Subcutaneous abdominal adipose tissue (tissue), 5 donors: Measurements from ENCODE around the gene ADGRG4.

Experiments
- H3K27ac ChIP-seq: one replicate; pipeline ENCODE4 v1.7.0; 2013; ENCODE audit warnings: low read depth, mild to moderate bottlenecking, inconsistent platforms, low read length, moderate library complexity
- H3K27me3 ChIP-seq, 5 donors: one replicate each; pipeline ENCODE4 v1.7.0; 2013; ENCODE audit warnings: low read length in 5 of 5, inconsistent platforms in 1 of 5; ENCODE audit not compliant: control insufficient read depth in 5 of 5, insufficient read depth in 4 of 5
- H3K36me3 ChIP-seq, 5 donors: one replicate each; pipeline ENCODE4 v1.7.0; 2013; ENCODE audit warnings: low read length in 5 of 5; ENCODE audit not compliant: control insufficient read depth in 5 of 5, insufficient read depth in 5 of 5
- H3K4me1 ChIP-seq, 5 donors: one replicate each; pipeline ENCODE4 v1.7.0; 2013; ENCODE audit warnings: low read length in 5 of 5, mild to moderate bottlenecking in 3 of 5, moderate library complexity in 1 of 5; ENCODE audit not compliant: control insufficient read depth in 5 of 5, insufficient read depth in 5 of 5
- H3K4me3 ChIP-seq, 5 donors: one replicate each; pipeline ENCODE4 v1.7.0; 2013; ENCODE audit warnings: low read length in 5 of 5, low read depth in 1 of 5
- H3K9ac ChIP-seq, 5 donors: one replicate each; pipeline ENCODE4 v1.7.0; 2013; ENCODE audit warnings: low read length in 5 of 5, mild to moderate bottlenecking in 4 of 5, moderate library complexity in 3 of 5
- H3K9me3 ChIP-seq, 5 donors: one replicate each; pipeline ENCODE4 v1.7.0; 2013; ENCODE audit warnings: low read length in 5 of 5; ENCODE audit not compliant: control insufficient read depth in 5 of 5
- donor health status: healthy.
- donor health status: healthy.
- donor health status: healthy.
- donor health status: healthy.
- donor health status: healthy.

The ADGRG4 gene

GRCh38 chrX:136354201-136354600 lies 53.4 kb downstream of the ADGRG4 start:
- Histone ChIP-seq H3K4me1 (no peaks in the 10 kb centered on the region), H3K9ac (no peak overlapping the region), H3K36me3 (no peaks in the 10 kb centered on the region), H3K27me3 (peaks cover 0 to 13% (median 0%) of the 10 kb centered on the region in 5 donors), H3K9me3 (no peaks in the 10 kb centered on the region), H3K4me3 (no peak overlapping the region), H3K27ac (no peak overlapping the region)

GRCh38 chrX:136369377-136369776 lies 68.6 kb downstream of the ADGRG4 start:
- H3K9ac ChIP-seq, result no peak overlapping the region
- no peaks in the 10 kb centered on the region for H3K9me3 ChIP-seq
- no peak overlapping the region for H3K27ac ChIP-seq
- peaks cover 0 to 5% (median 2%) of the 10 kb centered on the region in 5 donors for H3K27me3 ChIP-seq
- no peaks in the 10 kb centered on the region for H3K4me1 ChIP-seq
- H3K36me3 ChIP-seq, result no peaks in the 10 kb centered on the region
- no peak overlapping the region for H3K4me3 ChIP-seq

- Histone ChIP-seq H3K36me3 (no peaks in the 10 kb centered on the region), H3K9me3 (peaks cover 0 to 4% (median 0%) of the 10 kb centered on the region in 5 donors), H3K9ac (no peak overlapping the region), H3K27me3 (peaks cover 0 to 4% (median 0%) of the 10 kb centered on the region in 5 donors), H3K4me1 (no peaks in the 10 kb centered on the region), H3K27ac (no peak overlapping the region), H3K4me3 (no peak overlapping the region)
These were observed 76.0 kb downstream of the ADGRG4 start for GRCh38 chrX:136376713-136377112.

DNA sequence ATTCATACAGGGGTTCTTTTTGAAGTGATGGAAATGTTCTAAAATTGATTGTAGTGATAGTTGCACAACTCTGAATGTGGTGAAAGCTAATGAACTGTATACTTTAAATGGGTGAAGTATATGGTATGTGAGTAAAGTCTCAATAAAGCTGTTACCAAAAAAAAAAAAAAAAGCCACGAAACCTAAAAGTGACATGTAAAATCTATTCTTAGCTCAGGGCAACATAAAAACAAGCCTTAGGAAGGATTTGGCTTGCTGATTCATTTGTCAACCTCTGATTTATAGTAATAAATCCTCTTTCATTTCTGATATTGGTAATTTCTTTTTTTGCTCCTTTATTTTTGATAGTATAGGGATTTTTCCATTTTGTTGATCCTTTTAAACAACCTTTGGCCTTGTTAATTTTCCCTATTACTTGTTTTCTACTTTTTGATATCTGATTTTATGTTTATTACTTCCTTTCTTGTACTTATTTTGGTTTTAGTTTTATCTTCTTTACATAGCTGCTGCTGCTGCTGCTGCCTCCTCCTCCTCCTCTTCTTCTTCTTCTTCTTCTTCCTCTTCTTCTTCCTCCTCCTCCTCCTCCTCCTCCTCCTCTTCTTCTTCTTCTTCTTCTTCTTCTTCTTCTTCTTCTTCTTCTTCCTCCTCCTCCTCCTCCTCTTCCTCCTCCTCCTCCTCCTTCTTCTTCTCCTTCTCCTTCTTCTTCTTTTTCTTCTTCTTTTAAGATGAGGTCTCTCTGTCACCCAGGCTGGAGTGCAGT lies 79.4 kb downstream of the ADGRG4 start:
- Histone ChIP-seq H3K9ac (no peak overlapping the region), H3K36me3 (no peaks in the 10 kb centered on the region), H3K27me3 (peaks cover 0 to 4% (median 0%) of the 10 kb centered on the region in 5 donors), H3K4me3 (no peak overlapping the region), H3K4me1 (no peaks in the 10 kb centered on the region), H3K27ac (no peak overlapping the region), H3K9me3 (peaks cover 0 to 4% (median 0%) of the 10 kb centered on the region in 5 donors)

GRCh38 chrX:136386173-136386572 lies 85.4 kb downstream of the ADGRG4 start:
- Histone ChIP-seq H3K4me3 (no peak overlapping the region), H3K9me3 (no peaks in the 10 kb centered on the region), H3K36me3 (no peaks in the 10 kb centered on the region), H3K9ac (no peak overlapping the region), H3K27me3 (peaks cover 0 to 12% (median 6%) of the 10 kb centered on the region in 5 donors), H3K27ac (no peak overlapping the region), H3K4me1 (no peaks in the 10 kb centered on the region)

- no peak overlapping the region for H3K27ac ChIP-seq
- no peak overlapping the region for H3K9ac ChIP-seq
- peaks cover 0 to 12% (median 6%) of the 10 kb centered on the region in 5 donors for H3K27me3 ChIP-seq
- no peaks in the 10 kb centered on the region for H3K36me3 ChIP-seq
- H3K4me1 ChIP-seq, result no peaks in the 10 kb centered on the region
- H3K9me3 ChIP-seq, result no peaks in the 10 kb centered on the region
- H3K4me3 ChIP-seq, result no peak overlapping the region
These were observed 86.1 kb downstream of the ADGRG4 start for GRCh38 chrX:136386826-136387225.

DNA sequence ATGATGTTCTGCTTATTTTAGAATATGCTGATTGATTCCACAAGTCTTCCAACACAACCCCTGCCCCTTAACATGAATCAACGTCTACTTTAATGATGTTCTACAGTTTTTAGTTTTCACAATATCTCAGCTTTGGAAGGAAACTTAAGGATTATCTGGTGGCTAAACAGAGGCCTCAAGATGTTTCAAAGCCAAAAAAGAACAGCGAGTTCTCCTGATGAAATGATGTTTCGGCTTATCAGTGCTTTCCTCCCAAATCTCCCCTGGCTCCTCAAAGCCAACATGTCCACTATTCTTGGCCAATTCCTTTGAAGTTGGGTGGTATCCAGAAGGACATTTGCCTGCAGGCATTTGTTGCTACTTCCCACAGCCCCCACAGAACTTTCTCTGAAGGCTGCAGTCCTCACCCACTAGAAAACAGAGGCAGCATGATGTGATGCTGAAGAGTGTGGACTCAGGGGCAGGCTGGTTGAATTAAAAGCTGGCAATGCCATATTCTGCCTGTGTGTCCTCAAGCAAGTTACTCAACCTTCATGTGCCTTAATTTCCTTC lies 87.3 kb downstream of the ADGRG4 start:
- Histone ChIP-seq H3K27me3 (peaks cover 0 to 12% (median 6%) of the 10 kb centered on the region in 5 donors), H3K4me1 (no peaks in the 10 kb centered on the region), H3K27ac (no peak overlapping the region), H3K36me3 (no peaks in the 10 kb centered on the region), H3K9ac (no peak overlapping the region), H3K9me3 (no peaks in the 10 kb centered on the region), H3K4me3 (no peak overlapping the region)

DNA sequence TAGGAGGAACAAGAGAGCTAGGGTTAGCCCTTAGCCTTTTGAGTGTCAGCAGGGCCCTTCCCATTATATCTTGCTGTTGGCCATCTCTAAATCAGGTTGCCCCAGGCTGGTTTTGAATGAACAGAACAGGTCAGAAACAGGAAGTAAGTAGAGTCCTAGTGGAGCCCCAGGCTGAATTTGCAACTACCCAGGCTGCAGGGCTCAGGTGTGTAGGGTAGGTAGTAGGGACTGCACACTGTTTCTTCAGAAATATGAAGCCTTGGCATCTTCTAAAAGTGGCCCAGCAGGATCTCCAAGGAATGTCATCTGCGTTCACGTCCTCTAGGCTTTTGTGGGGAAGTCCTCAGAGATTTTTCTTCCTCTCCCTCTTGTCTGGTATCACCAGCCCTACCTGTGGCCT lies 90.2 kb downstream of the ADGRG4 start:
- Histone ChIP-seq H3K36me3 (no peaks in the 10 kb centered on the region), H3K4me1 (no peaks in the 10 kb centered on the region), H3K9ac (no peak overlapping the region), H3K9me3 (no peaks in the 10 kb centered on the region), H3K27ac (no peak overlapping the region), H3K4me3 (no peak overlapping the region), H3K27me3 (peaks cover 0 to 11% (median 5%) of the 10 kb centered on the region in 5 donors)

GRCh38 chrX:136395271-136395670 lies 94.5 kb downstream of the ADGRG4 start:
- no peaks in the 10 kb centered on the region for H3K9me3 ChIP-seq
- H3K27me3 ChIP-seq, result peaks cover 0 to 4% (median 0%) of the 10 kb centered on the region in 5 donors
- H3K36me3 ChIP-seq, result no peaks in the 10 kb centered on the region
- no peak overlapping the region for H3K9ac ChIP-seq
- no peak overlapping the region for H3K27ac ChIP-seq
- no peaks in the 10 kb centered on the region for H3K4me1 ChIP-seq
- H3K4me3 ChIP-seq, result no peak overlapping the region

DNA sequence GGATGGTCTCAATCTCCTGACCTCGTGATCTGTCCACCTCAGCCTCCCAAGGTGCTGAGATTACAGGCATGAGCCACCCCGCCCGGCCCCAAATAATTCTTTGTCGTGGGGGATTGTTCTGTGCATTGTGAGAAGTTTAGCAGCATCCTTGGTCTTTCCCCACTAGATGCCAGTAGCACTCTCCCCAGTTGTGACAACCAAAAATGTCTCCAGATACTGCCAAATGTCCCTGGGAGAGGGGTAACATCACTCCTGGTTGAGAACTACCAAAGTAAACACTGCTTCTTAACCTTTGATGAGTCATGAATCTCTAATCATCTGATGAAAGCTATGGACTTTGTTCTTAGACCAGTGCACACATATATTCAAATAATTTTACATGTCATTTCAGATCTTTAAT lies 96.2 kb downstream of the ADGRG4 start:
- Histone ChIP-seq H3K9me3 (no peaks in the 10 kb centered on the region), H3K27me3 (peaks cover 0 to 10% (median 4%) of the 10 kb centered on the region in 5 donors)

More for the DNA sequence above, 96.2 kb downstream of the ADGRG4 start:
- H3K36me3 ChIP-seq, result no peaks in the 10 kb centered on the region
- no peaks in the 10 kb centered on the region for H3K4me1 ChIP-seq
- no peak overlapping the region for H3K4me3 ChIP-seq
- no peak overlapping the region for H3K27ac ChIP-seq
- no peak overlapping the region for H3K9ac ChIP-seq
